ENCODE data around the gene ATP2B2. TPM values are rescaled to one million over a fixed set of nuclear protein-coding genes. Genes with fewer than 3 reads are reported as not detected.

ATP2B2 gene
- total and polyA plus RNA-seq, 2 experiments from 2014 or later: 0.42 to 0.63 TPM

- H3K4me3 ChIP-seq: no peak overlapping the region
- no peak overlapping the region for H2AFZ ChIP-seq
- H3K4me2 ChIP-seq: no peak overlapping the region
- Mint-ChIP-seq H3K4me1 (peaks cover 15% of the 10 kb centered on the region), H3K27me3 (ENCODE audit: insufficient read depth, low read depth, poor library complexity) (peaks cover 3% of the 10 kb centered on the region), H3K36me3 (ENCODE audit: low read depth) (peaks cover 9% of the 10 kb centered on the region), H3K4me3 (no peak overlapping the region), H3K27ac (no peak overlapping the region; the same call in 1 of the 2 replicates), H3K9me3 (no peaks in the 10 kb centered on the region; the same call in 2 of the 3 replicates)
- DNase-seq (ENCODE audit: low spot score) (no peak), ATAC-seq (no peak)
- TF ChIP-seq ZNF462 (CRISPR knock-in tag; IDR thresholded peaks at IDR 0.05): no peak
- TF ChIP-seq ETS1 (IDR thresholded peaks at IDR 0.05): no peak
- no peak for TF ChIP-seq JUNB (IDR thresholded peaks at IDR 0.05; ENCODE audit: unreplicated experiment)
- TF ChIP-seq CREB1 (CRISPR knock-in tag; IDR thresholded peaks at IDR 0.05; ENCODE audit: low read depth): no peak
- no peak for TF ChIP-seq EZH2phosphoT487 (IDR thresholded peaks at IDR 0.05; ENCODE audit: unreplicated experiment)
- no peak for TF ChIP-seq ZNF331 (CRISPR knock-in tag; IDR thresholded peaks at IDR 0.05; ENCODE audit: low read depth)
- 0 out of 2 replicates have a peak, but pooled peaks cover 3% of the 10 kb centered on the region for H3K36me3 ChIP-seq (ENCODE audit: insufficient read depth)
- no peaks in the 10 kb centered on the region for H3F3A ChIP-seq (replicated peaks; ENCODE audit: low read depth)
- no peaks in the 10 kb centered on the region for H3K79me2 ChIP-seq (replicated peaks; ENCODE audit: insufficient read depth)
- H3K9me2 ChIP-seq (ENCODE audit: insufficient read depth): no peaks in the 10 kb centered on the region
- no peaks in the 10 kb centered on the region for H4K20me1 ChIP-seq (replicated peaks; ENCODE audit: insufficient read depth)
- H3K27me3 ChIP-seq (ENCODE audit: insufficient read depth): no peaks in the 10 kb centered on the region
- H3K4me1 ChIP-seq (ENCODE audit: insufficient read depth): peaks cover 8% of the 10 kb centered on the region; the same call in 1 of the 2 replicates
- H3K27ac ChIP-seq (ENCODE audit: low read depth): no peak overlapping the region
These were observed 216.3 kb downstream of the ATP2B2 start for GRCh38 chr3:10289077-10289476.

Data from GM23338 (cell line).